GM19438 (cell line): ENCODE measurements around the gene ZNF765.
A peak's percentile ranks its signal among the peaks of the same experiment; 100 is the strongest.
"Not testable (repeated sequence)": the region's sequence is repeated elsewhere in the genome, so short reads cannot be mapped to it uniquely, and the experiment has no call there.

Experiments
- ATAC-seq: cut with Tn5 transposase; IDR thresholded peaks from one replicate; pipeline ENCODE4 v1.9.1; 2021; ENCODE audit warnings: low read depth; ENCODE audit not compliant: unreplicated experiment

ZNF765 gene

DNA sequence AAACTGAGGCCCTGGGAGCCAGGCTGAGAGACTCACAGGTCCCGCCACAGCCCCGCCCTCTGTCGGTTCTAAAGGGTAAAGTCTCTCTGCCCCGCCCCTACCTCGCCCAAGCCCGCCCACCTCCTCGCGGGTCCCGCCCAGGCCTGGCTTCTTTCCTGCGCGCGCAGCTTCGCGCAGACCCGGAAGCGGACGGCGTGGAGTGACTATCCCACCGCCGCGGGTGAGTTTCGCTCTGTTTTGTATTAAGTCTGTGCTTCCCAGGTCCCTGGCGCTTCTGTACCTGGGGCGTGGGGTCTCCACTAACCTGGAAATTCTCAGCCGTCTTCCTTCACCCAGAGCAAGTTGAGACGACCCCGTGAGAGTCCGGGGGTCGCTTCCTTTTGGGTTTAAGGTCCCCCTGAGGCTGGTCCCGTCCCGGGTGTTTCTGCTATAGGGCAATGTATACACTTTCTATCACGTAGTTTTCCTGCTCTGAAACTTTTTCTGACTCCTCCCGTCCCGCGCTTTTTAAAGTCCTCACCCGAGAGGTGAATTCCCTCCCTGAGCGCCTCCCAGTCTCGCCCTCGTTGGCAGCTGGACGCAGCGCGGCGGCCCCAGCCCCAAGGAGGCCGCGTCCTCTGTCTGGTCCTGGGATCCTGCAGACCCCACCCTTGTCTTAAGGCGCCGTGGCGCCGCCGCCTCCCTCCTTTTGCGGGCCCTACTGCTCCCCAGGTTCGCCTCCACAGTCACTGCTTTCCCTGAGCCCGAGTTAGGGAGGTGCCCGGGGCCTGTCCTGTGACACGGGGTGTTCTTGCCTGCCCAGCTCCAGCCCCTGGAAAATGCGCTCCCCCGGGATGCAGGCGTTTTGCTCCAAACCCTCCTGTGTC is at the start of gene ZNF765:
ZNF765 (plus strand) TSS at position 176 of the 866 bp plus-strand sequence. CDS start 2,867 bp downstream, outside the sequence.
- peak; percentile 86 for ATAC-seq

DNA sequence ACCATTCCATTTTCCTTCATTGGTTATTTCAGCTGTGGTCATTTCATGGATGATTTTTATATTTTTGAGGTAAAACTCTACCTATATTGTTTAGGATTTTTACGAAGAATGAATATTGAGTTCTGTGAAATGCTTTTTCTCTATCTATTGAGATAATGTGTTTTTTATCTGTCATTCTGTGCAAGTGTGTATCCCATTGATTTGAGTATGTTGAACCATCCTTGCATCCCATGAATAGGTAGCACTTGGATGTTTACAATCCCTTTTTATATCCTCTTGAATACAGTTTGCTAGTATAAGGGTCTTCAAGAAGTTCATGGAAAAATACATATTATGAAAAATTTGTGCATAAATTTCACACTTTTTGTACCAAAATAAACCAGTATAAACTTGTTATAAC is 39.2 kb upstream of the ZNF765 start:
- ATAC-seq, result no peak

DNA sequence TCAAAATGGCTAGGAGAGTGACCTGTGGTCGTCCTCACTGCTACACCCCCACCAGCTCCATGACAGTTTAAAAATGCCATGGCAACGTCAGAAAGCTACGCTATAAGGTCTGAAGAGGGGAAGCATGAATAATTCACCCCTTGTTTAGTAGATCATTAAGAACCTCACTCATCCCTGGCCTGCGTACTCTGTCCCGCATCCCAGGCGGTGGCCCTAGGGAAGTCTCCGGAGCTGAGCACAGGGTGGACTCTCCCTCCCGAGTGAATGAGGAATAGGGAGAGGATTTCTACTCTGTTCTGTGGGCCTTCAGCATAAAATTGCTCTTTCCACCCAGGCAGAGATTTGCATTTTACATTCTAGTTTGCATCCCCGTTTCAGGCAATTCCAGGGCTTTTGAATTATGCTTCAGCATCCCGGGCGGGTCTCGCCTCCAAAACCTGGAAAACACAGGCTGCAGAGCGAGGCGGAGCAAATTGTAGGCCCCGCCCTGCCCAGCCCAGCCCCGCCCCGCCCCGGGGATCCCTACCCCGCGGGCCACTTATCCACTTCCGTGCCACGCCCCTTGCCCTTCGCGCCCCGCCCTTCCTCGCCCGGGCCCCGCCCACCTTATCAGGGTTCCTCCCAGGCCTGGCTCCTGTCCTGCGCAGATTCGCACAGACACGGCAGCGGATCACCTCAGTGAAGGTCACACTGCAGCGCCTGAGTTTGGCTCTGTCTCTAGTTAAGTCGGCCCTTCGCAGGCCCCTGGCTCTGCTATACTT is 36.9 kb upstream of the ZNF765 start:
- no peak for ATAC-seq

DNA sequence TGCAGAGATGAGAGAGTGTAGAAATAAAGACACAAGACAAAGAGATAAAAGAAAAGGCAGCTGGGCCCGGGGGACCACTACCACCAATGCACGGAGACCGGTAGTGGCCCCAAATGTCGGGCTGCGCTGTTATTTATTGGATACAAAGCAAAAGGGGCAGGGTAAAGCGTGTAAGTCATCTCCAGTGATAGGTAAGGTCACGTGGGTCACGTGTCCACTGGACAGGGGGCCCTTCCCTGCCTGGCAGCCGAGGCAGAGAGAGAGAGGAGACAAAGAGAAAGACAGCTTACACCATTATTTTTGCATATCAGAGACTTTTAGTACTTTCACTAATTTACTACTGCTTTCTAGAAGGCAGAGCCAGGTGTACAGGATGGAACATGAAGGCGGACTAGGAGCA is 34.9 kb upstream of the ZNF765 start:
- ATAC-seq, result not testable (repeated sequence)

DNA sequence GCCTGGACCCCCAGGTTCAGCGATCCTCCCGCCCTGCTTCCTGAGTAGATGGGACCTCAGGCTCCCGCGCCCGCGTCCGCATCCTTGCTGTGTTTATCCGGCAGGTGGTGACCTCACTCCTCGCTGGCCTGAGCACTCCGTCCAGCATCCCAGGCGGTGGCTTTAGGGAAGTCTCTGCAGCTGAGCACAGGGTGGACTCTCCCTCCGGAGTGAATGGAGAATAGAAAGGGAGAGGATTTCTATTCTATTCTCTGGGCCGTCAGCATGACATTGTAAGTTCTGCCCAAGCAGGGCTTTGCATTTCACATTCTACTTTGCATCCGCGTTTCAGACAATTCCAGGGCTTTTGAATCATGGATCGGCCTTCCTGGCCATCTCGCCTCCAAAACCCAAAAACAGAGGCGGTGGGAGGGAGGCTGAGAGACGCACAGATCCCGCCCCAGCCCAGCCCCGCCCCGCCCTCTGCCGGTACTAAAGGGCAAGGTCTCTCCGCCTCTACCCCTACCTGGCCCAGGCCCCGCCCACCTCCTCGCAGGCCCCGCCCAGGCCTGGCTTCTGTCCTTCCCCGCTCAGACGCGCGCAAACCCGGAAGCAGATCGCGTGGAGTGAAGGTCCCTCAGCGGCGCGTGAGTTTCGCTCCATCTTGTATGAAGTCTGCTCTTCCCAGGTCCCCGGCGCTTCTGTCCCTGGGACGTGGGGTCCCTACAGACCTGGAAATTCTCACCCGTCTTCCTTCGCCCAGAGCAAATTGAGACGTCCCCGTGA is 29.6 kb upstream of the ZNF765 start, which contains the start of gene ZNF525:
ZNF525 (plus strand) TSS at position 572 of the 765 bp plus-strand sequence. CDS start 6,577 bp downstream, outside the sequence.
- peak; percentile 100 for ATAC-seq

DNA sequence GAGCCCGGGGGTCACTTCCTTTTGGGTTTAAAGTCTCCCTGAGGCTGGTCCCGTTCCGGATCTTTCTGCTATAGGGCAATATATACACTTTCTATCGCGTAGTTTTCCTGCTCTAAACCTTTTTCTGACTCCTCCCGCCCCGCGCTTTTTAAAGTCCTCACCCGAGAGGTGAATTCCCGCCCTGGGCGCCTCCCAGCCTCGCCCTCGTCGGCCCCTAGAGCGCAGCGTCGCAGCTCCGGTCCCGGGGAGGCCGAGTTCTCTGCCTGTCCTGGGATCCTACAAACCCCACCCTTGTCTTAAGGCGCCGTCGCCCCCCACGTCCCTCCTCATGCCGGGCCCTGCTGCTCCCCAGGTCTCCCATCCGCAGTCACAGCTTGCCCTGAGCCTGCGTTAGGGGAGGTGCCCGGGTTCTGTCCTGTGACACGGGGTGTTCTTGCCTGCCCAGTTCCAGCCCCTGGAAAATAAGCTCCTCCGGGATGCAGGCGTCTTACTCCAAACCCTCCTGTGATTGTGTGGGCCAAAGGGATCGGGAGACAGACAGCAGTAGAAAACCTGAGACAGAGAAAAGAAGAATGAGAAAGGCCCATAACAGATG is 29.0 kb upstream of the ZNF765 start:
- peak; percentile 54 for ATAC-seq

DNA sequence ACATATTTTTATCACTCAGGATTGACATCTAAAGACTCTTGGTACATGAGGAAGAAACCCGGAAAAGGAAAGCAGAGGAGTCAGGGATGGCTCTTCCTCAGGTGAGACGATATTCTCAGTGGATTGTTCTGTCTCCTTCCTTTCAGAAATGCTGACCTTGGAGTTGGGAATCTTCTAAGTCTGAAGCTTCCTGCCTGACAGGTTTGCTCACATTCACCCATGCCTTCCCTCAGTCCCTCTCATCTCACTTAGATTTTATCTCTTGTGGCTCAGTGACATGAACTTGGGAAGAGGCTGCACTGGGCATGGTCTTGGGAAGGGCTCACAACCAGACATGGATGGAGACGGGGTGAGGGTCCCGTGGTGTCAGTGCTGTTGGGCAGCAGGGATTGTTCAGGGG is 22.8 kb upstream of the ZNF765 start:
- ATAC-seq, result no peak

DNA sequence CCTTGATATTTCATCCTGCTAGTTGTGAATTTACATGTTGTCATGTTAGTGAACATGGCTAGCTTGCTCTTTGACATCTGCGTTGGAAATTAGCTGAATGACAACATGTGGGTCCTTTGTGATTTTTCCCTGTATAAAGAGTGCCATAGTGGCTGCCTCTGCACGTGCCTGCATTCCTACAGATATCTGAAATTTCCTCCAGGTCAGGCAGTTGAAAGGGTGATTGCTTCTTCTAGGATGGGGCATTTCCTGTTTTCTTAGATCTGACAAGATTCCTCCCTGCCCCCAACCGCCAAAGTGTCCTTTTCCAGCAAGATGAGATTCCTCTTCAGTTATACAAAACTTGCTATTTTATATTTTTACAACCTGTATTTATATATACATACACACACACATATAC is 20.7 kb upstream of the ZNF765 start:
- no peak for ATAC-seq

DNA sequence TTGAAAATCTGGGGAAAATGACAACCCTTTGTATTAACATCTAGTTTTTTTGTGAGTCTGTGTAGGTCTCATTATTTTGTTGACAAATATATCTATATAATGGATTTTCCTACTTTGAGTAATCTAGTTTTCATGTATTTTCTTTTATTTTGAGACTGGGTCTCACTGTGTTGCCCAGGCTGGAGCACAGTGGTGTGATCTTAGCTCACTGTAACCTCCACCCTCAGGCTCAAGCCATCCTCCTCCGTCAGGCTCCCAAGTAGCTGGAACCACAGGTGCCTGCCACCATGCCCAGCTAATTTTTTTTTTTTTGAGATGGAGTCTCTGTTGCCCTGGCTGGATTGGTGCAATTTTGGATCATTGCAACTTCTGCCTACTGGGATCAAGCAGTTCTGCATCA is 20.2 kb upstream of the ZNF765 start:
- ATAC-seq, result no peak

DNA sequence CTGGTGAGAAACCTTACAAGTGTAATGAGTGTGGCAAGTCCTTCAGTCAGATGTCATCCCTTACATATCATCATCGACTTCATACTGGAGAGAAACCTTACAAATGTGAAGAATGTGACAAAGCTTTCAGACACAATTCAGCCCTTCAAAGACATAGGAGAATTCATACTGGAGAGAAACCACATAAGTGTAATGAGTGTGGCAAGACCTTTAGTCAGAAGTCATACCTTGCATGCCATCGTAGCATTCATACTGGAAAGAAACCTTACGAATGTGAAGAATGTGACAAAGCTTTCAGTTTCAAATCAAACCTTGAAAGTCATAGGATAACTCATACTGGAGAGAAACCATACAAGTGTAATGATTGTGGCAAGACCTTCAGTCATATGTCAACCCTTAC is 13.6 kb upstream of the ZNF765 start:
- ATAC-seq, result no peak

DNA sequence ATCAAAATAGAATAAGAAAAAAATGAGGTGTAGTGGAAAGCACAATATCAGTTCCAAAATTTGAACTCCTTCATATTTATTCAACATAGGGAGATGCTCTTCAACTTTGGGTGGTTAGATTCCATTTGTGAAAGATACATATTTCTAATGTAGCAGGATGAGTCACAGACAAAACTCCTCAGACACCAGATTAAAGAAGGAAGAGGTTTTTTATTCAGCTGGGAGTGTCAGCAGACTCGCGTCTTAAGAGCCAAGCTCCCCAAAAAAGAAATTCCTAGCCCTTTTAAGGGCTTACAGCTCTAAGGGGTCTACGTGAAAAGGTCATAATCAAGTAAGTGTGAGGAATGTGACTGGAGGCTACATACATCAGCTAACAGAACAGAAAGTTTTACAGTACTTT is 6.8 kb upstream of the ZNF765 start:
- ATAC-seq, result no peak

DNA sequence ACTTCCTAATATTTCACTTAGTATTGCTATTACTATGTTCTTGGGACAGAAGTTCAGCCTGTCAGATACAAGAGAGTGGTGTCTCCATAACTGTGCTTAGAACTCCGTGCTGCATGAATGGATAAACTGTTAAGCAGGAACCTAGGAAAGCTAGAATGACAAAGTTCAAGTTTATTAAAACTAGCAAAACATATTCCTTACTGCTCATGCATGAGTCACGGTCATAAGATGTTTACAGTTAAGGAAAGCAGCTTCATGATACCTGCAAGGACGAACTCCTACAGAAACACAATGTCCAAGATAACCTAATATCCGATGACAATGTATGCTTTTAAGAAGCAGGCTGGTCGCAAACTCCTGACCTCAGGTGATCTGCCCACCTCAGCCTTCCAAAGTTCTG is 6.0 kb upstream of the ZNF765 start:
- no peak for ATAC-seq

DNA sequence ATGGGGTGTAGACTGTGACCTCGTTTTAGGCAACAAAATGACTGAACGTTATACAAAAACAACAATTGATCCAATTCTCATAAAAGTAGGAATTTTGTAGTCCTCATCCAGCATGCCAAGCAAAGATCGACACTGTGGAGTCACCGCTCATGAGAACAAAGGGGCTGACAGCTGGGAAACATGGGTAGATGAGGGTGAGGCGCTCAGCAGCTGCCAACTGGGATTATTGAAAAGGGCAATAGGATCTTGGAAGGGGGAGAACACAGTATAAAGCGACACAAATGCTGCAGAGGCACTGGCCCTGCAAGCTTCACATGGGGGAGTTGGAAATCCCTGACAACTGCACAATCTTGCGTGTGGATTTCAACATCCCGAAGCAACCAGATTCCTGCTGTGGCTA is 5.4 kb upstream of the ZNF765 start:
- ATAC-seq, result no peak

DNA sequence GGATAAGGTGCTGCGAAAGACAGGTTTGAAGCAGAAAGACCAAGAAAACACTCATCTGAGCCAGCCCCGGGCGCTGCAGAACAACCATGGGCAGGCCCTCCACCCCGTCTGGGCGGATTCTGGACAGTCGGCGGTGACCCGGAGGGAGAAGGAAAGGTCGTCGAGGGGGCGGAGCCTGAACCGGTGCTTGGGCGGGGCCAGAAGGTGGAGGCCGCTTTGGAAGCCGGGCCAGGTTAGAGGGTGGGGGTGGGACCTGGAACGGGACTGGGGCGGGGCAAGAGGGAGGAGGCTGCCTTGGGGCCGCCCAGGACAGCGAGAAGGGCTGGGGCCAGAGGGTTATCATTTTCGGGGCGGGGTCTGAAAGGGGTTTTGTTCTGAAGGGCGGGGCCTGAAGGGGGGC is 5.0 kb upstream of the ZNF765 start:
- no peak for ATAC-seq

DNA sequence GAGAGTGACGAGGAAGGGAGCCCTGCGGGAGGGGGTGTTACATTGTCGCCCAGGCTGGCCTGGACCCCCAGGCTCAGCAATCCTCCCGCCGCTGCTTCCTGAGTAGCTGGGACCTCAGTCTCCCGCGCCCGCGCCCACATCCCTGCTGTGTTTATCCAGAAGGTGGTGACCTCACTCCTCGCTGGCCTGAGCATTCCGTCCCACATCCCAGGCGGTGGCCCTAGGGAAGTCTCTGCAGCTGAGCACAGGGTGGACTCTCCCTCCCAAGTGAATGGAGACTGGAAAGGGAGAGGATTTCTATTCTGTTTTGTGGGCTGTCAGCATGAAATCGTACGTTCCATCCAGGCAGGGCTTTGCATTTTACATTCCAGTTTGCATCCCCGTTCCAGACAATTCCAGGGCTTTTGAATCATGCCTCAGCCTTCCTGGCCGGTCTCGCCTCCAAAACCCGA is 401 bp upstream of the ZNF765 start:
- ATAC-seq, result peak; percentile 9

DNA sequence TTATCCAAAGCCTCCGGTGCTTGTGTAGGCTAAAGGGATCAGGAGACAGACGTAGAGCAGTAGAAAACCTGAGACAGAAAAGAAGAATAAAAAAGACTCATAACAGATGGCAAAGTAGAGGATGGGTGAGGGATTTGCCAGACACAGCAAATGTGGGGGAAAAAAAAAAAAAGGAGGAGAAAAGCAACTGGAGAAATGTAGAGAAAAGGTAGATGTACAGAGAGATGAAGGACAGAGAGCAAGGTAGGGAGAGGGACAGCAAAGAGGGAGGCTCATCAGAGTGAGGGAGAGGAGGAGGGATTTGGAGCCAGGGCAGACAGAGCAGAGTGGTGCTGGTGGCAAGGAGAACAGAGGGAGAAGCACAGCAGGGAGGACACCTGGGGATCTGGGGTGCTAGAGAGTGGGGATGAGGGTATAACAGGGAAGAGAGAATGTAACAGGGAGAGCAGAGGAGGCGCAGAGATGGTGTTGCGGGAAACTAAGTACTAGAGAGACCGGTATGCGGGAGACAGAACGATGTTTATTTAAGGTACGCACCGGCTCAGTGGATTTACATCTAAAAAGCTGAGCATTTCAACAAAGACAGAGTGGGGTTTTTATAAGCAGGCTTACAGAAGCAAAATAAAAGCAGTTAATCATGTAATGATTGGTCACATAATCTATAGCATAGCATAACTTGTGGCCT is 1.0 kb downstream of the ZNF765 start:
- not testable (repeated sequence) for ATAC-seq

DNA sequence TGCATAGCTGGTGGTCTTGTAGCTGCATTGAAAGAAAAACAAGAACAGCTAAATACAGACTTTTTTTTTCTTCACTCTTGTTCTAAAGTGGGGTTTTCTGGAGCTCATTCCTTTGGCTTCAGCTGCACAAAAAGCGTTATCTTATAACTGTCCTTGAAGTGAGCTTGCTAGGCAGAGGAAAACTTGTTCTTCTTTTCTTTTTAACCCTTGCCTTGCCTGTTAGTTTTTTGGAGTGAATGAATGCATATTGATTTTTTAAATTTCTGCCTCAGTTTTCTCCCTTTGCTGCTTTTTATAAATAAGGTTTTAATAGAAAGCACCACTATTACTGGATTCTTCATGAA is 1.5 kb downstream of the ZNF765 start:
- ATAC-seq, result no peak

DNA sequence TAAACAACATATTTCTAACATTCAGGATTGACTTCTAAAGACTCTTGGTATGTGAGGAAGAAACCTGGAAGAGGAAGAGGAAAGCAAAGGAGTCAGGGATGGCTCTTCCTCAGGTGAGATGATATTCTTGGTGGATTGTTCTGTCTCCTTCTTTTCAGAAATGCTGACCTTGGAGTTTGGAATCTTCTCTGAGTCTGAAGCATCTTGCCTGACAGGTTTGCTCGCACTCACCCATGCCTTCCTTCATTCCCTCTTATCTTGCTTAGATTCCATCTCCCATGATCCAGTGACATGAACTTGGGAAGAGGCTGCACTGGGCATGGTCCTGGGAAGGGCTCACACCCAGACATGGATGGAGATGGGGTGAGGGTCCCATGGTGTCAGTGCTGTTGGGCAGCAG is 3.0 kb downstream of the ZNF765 start:
- not testable (repeated sequence) for ATAC-seq

DNA sequence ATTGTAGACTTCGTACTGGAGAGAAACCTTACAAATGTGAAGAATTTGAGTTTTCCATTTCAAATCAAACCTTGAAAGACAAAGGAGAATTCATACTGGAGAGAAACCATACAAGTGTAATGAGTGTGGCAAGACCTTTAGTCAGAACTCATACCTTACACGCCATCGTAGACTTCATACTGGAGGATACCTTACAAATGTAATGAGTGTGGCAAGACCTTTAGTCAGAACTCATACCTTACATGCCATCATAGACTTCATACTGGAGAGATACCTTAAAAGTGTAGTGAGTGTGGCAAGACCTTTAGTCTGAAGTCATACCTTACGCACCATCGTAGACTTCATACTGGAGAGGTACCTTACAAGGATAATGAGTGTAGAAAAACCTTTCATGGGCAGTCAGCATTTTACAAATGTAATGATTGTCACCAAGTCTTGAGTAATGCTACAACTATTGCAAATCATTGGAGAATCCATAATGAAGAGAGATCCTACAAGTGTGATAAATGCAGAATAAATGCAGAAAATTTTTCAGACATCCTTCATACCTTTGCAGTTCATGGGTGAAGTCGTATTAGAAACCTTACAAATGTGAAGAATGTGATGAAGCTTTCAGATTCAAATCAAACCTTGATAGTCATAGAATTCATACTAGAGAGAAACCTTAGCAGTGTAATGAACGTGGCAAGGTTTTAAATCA is 14.7 kb downstream of the ZNF765 start:
- ATAC-seq, result no peak
